ENCODE results near the gene MAP1LC3B2. TPM values are rescaled to one million over a fixed set of nuclear protein-coding genes. Genes with fewer than 3 reads are reported as not detected.

Gene MAP1LC3B2
- total and polyA plus RNA-seq, 3 experiments from 2014 or later, result 0.96 to 5.8 (median 1.7) TPM

DNA sequence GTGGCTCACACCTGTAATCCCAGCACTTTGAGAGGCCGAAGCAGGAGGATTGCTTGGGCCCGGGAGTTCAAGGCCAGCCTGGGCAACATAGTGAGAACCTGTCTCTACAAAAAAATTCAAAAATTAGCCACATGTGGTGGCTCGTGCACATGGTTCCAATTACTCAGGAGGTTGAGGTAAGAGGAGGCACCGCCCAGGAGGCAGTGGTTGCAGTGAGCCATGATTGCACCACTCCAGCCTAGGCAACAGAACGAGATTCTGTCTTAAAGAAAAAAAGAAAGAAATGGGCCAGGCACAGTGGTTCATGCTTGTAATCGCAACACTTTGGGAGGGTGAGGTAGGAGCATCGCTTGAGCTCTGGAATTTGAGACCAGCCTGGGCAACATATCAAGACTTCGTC lies 33.5 kb downstream of the MAP1LC3B2 start:
- no peaks in the 10 kb centered on the region for H3K36me3 Mint-ChIP-seq
- H3K27ac Mint-ChIP-seq, result no peak overlapping the region
- H3K4me3 Mint-ChIP-seq, result no peak overlapping the region
- CTCF ChIA-PET, result no interaction called here
- no peaks in the 10 kb centered on the region for H3K9me3 ChIP-seq (ENCODE audit: low read length)
- POLR2A ChIA-PET, result no interaction called here
- no peak overlapping the region for H3K27ac ChIP-seq (ENCODE audit: low read depth, low read length)
- peaks cover 32% of the 10 kb centered on the region for H3K4me1 ChIP-seq (ENCODE audit: insufficient read depth, low read length)
- H3K27me3 Mint-ChIP-seq, result no peaks in the 10 kb centered on the region
- H3K4me1 Mint-ChIP-seq, result peaks cover 10 to 27% (median 15%) of the 10 kb centered on the region in 3 donors
- DNase-seq, result no peak
- no peaks in the 10 kb centered on the region for H3K27me3 ChIP-seq (ENCODE audit: insufficient read depth, low read length, poor library complexity, severe bottlenecking)
- no peak overlapping the region for H3K4me3 ChIP-seq (ENCODE audit: low read length)
- H3K36me3 ChIP-seq (ENCODE audit: insufficient read depth, low read length), result no peaks in the 10 kb centered on the region
- no peaks in the 10 kb centered on the region for H3K9me3 Mint-ChIP-seq

DNA sequence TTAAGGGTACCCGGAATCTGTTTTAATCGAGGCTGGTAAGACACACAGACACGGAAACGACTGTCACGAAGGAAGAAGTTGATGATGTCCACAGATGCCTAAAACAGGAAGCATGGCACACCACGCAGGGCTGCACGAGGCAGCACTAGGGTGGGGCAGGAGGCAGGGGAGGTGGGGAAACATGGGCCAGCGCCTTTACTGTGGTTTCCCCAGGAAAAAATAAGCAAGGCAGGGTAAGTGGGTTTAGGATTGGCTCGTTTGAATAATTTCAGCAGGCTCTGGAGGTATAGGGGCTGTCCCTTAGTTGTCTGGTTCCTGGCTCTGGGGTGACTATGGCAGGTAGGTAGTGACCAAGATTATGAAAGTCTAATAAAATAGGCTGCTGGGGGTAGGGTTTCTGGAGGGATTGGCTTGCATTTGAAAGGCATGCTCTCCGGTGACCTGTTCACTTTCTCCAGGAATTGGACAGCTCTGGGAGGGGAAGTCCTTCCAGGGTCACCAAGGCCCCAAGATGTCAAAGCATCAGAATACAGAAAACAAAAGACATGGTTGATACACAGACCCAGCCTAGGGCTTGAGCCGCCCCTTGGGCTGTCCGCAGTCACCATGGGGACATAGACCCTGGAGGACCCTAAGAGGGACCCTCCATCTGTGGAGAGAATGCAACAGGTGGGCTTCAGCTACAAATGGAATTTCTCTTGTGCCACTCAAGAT lies 35.3 kb downstream of the MAP1LC3B2 start:
- H3K4me3 Mint-ChIP-seq, result peak overlapping the region in 4 of 7 donors; percentile 56 to 75 (median 58)
- Histone ChIP-seq H3K9me3 (ENCODE audit: low read length) (no peaks in the 10 kb centered on the region), H3K27ac (ENCODE audit: low read depth, low read length) (no peak overlapping the region), H3K4me3 (ENCODE audit: low read length) (peak overlapping the region; percentile 11), H3K4me1 (ENCODE audit: insufficient read depth, low read length) (peaks cover 36% of the 10 kb centered on the region), H3K27me3 (ENCODE audit: insufficient read depth, low read length, poor library complexity, severe bottlenecking) (no peaks in the 10 kb centered on the region), H3K36me3 (ENCODE audit: insufficient read depth, low read length) (no peaks in the 10 kb centered on the region)
- no peaks in the 10 kb centered on the region for H3K36me3 Mint-ChIP-seq
- H3K9me3 Mint-ChIP-seq, result no peaks in the 10 kb centered on the region
- peak overlapping the region in 6 of 8 donors; percentile 21 to 87 (median 54) for H3K27ac Mint-ChIP-seq
- DNase-seq, result peak in 2 of 5 donors; percentile 28 to 62
- POLR2A ChIA-PET, result no interaction called here
- CTCF ChIA-PET, result no interaction called here
- no peaks in the 10 kb centered on the region for H3K27me3 Mint-ChIP-seq
- peaks cover 10 to 27% (median 18%) of the 10 kb centered on the region in 3 donors for H3K4me1 Mint-ChIP-seq

DNA sequence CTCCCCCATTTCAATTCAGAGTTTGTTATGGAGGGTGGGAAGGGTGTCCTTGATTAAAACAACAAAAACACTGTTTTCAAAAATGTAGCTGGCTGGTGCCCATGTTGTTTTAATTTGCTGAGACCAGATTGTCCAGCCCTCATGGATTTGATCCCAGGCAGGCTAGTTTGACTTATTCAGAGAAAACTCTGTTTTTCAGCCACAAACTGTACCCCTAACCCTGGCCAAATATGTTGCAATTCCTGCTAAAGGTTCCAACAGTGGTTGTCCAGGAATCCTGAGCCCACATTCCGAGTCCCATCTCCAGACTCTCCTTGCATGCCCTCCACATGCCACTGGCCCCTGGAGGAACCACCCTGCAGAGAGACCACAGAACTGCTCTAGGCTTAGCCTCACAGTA lies 36.0 kb downstream of the MAP1LC3B2 start:
- no peaks in the 10 kb centered on the region for H3K27me3 Mint-ChIP-seq
- H3K4me3 ChIP-seq (ENCODE audit: low read length), result no peak overlapping the region
- H3K9me3 Mint-ChIP-seq, result no peaks in the 10 kb centered on the region
- H3K27ac ChIP-seq (ENCODE audit: low read depth, low read length), result no peak overlapping the region
- H3K4me3 Mint-ChIP-seq, result no peak overlapping the region
- no peaks in the 10 kb centered on the region for H3K27me3 ChIP-seq (ENCODE audit: insufficient read depth, low read length, poor library complexity, severe bottlenecking)
- ChIA-PET POLR2A (no interaction called here), CTCF (no interaction called here)
- no peaks in the 10 kb centered on the region for H3K36me3 ChIP-seq (ENCODE audit: insufficient read depth, low read length)
- no peak overlapping the region for H3K27ac Mint-ChIP-seq
- H3K36me3 Mint-ChIP-seq, result no peaks in the 10 kb centered on the region
- no peaks in the 10 kb centered on the region for H3K9me3 ChIP-seq (ENCODE audit: low read length)
- peaks cover 36% of the 10 kb centered on the region for H3K4me1 ChIP-seq (ENCODE audit: insufficient read depth, low read length)
- H3K4me1 Mint-ChIP-seq, result peaks cover 12 to 27% (median 22%) of the 10 kb centered on the region in 3 donors
- DNase-seq, result no peak

GRCh38 chr12:116595672-116596071 lies 36.5 kb downstream of the MAP1LC3B2 start:
- no peak for DNase-seq
- Histone ChIP-seq H3K36me3 (ENCODE audit: insufficient read depth, low read length) (no peaks in the 10 kb centered on the region), H3K27ac (ENCODE audit: low read depth, low read length) (no peak overlapping the region), H3K27me3 (ENCODE audit: insufficient read depth, low read length, poor library complexity, severe bottlenecking) (no peaks in the 10 kb centered on the region), H3K4me3 (ENCODE audit: low read length) (no peak overlapping the region), H3K4me1 (ENCODE audit: insufficient read depth, low read length) (peaks cover 36% of the 10 kb centered on the region), H3K9me3 (ENCODE audit: low read length) (no peaks in the 10 kb centered on the region)
- ChIA-PET POLR2A (no interaction called here), CTCF (no interaction called here)
- H3K4me1 Mint-ChIP-seq, result peaks cover 12 to 27% (median 22%) of the 10 kb centered on the region in 3 donors
- no peak overlapping the region for H3K27ac Mint-ChIP-seq
- no peaks in the 10 kb centered on the region for H3K36me3 Mint-ChIP-seq
- H3K27me3 Mint-ChIP-seq, result no peaks in the 10 kb centered on the region
- no peaks in the 10 kb centered on the region for H3K9me3 Mint-ChIP-seq
- H3K4me3 Mint-ChIP-seq, result no peak overlapping the region

DNA sequence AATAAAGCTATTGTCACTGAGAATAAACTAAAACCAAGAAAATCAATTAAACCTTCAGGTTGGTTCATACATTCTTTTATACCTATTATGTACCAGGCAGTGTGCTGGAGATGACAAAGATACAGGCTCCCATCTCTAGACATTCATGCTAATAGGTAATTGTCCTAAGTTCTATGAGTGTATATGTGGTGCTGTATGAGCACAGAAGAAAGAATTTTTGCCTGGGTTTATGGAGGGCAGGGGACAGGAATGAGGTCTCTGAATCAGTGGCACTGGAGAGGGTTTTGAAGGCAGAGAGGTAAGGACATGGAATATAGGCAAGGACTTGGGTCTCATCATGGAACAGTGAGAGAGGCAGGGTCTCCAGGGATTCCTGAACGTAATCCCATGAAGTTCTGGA lies 38.7 kb downstream of the MAP1LC3B2 start:
- Mint-ChIP-seq H3K27ac (no peak overlapping the region), H3K4me3 (no peak overlapping the region), H3K27me3 (peaks cover 0 to 2% of the 10 kb centered on the region in 2 donors), H3K9me3 (no peaks in the 10 kb centered on the region), H3K4me1 (peaks cover 10 to 20% (median 20%) of the 10 kb centered on the region in 3 donors), H3K36me3 (no peaks in the 10 kb centered on the region)
- ChIA-PET CTCF (interaction anchor here (3.3 kb wide), 1 partner anchor 456 kb away, joined by 15 read pairs; no protein-coding TSS in a partner anchor), POLR2A (no interaction called here)
- no peaks in the 10 kb centered on the region for H3K9me3 ChIP-seq (ENCODE audit: low read length)
- peaks cover 27% of the 10 kb centered on the region for H3K4me1 ChIP-seq (ENCODE audit: insufficient read depth, low read length)
- no peaks in the 10 kb centered on the region for H3K27me3 ChIP-seq (ENCODE audit: insufficient read depth, low read length, poor library complexity, severe bottlenecking)
- H3K36me3 ChIP-seq (ENCODE audit: insufficient read depth, low read length), result no peaks in the 10 kb centered on the region
- peak overlapping the region; percentile 10 for H3K27ac ChIP-seq (ENCODE audit: low read depth, low read length)
- DNase-seq, result no peak
- H3K4me3 ChIP-seq (ENCODE audit: low read length), result no peak overlapping the region

GRCh38 chr12:116598311-116599284 lies 39.4 kb downstream of the MAP1LC3B2 start:
- ChIA-PET CTCF (interaction anchor here (0.7 to 3.3 kb wide), 6 partner anchors 11 to 601 kb away, joined by 3 to 15 read pairs (median 4); partner anchors contain the start of gene MAP1LC3B2), POLR2A (no interaction called here)
- no peaks in the 10 kb centered on the region for H3K9me3 Mint-ChIP-seq
- DNase-seq, result no peak
- H3K4me3 ChIP-seq (ENCODE audit: low read length), result no peak overlapping the region
- H3K27ac Mint-ChIP-seq, result peak overlapping the region in 1 of 8 donors; percentile 33
- no peak overlapping the region for H3K4me3 Mint-ChIP-seq
- no peaks in the 10 kb centered on the region for H3K36me3 Mint-ChIP-seq
- peaks cover 27% of the 10 kb centered on the region for H3K4me1 ChIP-seq (ENCODE audit: insufficient read depth, low read length)
- peaks cover 0 to 2% of the 10 kb centered on the region in 2 donors for H3K27me3 Mint-ChIP-seq
- no peaks in the 10 kb centered on the region for H3K36me3 ChIP-seq (ENCODE audit: insufficient read depth, low read length)
- peaks cover 10 to 20% (median 20%) of the 10 kb centered on the region in 3 donors for H3K4me1 Mint-ChIP-seq
- no peaks in the 10 kb centered on the region for H3K9me3 ChIP-seq (ENCODE audit: low read length)
- no peaks in the 10 kb centered on the region for H3K27me3 ChIP-seq (ENCODE audit: insufficient read depth, low read length, poor library complexity, severe bottlenecking)
- peak overlapping the region; percentile 10 for H3K27ac ChIP-seq (ENCODE audit: low read depth, low read length)

DNA sequence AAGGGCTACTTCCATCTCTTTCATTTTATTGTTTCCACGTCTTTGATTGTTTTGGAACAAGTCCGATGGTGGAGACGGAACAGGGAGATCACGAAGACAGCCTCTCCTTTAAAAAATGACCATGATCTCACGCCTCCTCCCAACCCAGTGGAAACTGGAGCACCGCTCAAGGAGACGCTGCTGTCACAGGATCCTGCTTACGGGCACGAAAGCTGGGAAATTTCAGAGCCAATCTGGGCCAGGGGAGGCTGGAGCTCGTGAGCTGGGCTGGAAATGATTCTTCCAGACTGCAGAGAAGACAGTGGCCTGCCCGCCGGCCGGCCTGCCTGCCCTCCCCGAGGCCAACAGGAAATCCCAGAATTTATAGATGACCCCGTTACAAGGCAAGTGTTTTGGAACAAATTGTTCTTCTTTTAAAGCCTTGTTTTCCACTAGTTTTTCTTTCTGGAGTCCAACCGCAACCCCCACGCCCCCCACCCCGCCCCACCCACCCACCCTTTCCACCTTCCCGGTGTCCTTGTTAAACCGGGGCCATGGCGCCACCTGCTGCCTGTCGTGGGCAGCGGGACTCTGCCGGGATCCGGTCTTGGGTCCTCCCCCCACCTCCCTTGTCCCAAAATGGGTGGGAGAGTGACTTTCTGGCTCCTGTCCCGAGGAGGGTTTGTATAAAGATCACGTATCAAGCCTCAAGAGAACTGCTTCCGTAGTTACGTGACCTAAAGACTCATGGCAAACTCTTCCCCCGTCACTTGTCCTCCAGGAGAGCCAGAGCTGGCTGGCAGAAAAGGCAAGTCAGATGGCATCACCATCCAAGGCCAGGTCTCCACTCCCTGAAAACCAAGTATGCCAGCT lies 40.3 kb downstream of the MAP1LC3B2 start:
- Mint-ChIP-seq H3K4me1 (peaks cover 4 to 13% (median 13%) of the 10 kb centered on the region in 3 donors), H3K27me3 (peaks cover 0 to 2% of the 10 kb centered on the region in 2 donors), H3K36me3 (no peaks in the 10 kb centered on the region), H3K9me3 (no peaks in the 10 kb centered on the region), H3K27ac (peak overlapping the region in 1 of 8 donors; percentile 51), H3K4me3 (no peak overlapping the region)
- Histone ChIP-seq H3K36me3 (ENCODE audit: insufficient read depth, low read length) (no peaks in the 10 kb centered on the region), H3K4me3 (ENCODE audit: low read length) (no peak overlapping the region), H3K27me3 (ENCODE audit: insufficient read depth, low read length, poor library complexity, severe bottlenecking) (no peaks in the 10 kb centered on the region), H3K4me1 (ENCODE audit: insufficient read depth, low read length) (peaks cover 18% of the 10 kb centered on the region), H3K27ac (ENCODE audit: low read depth, low read length) (peak overlapping the region; percentile 10), H3K9me3 (ENCODE audit: low read length) (no peaks in the 10 kb centered on the region)
- ChIA-PET POLR2A (no interaction called here), CTCF (interaction anchor here (0.7 to 3.3 kb wide), 14 partner anchors 10 to 605 kb away, joined by 3 to 15 read pairs (median 3); partner anchors contain the start of gene MAP1LC3B2)
- DNase-seq, result peak; percentile 19 to 61 (median 26)
